Right lobe of liver (tissue), 4 donors: ENCODE results near the gene ROCK2.

Source experiments
- POLR2A ChIP-seq: fragments of 450-650 bp; IDR thresholded peaks from one replicate; pipeline ENCODE4 v1.6.1; 2017; ENCODE audit warnings: antibody characterized with exemption, mild to moderate bottlenecking
- TF ChIP-seq, protein P1 (sequence below), 4 donors: fragments of 200-600 bp in 3 of 4; fragments of 450-650 bp in 1 of 4; IDR thresholded peaks; one replicate each; pipeline versions ENCODE4 v1.5.1 to v1.8.0; 2016 to 2022; ENCODE audit warnings: antibody characterized with exemption in 4 of 4, mild to moderate bottlenecking in 2 of 4
- donor health status: DM: no; HTN: no; CAD: no.
- donor health status: DM: no; HTN: no; CAD: no.
- donor health status: DM: no; HTN: yes; CAD: no.

DNA sequence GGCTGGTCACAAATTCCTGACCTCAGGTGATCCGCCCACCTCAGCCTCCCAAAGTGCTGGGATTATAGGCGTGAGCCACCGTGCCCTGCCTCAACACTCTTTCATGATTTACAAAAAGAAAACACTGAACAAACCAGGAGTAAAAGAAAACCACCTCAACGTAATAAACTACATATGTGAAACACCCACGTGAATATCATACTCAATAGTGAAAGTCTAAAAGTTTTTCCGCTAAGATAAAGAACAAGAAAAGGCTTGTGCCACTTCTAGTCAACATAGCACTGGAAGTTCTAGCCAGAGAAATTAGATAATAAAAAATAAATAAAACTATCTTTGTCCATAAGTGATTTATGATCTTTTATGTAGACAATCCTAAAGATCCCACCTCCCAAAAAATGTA is 68.5 kb downstream of the ROCK2 start:
- TF ChIP-seq POLR2A: no peak
- TF ChIP-seq, protein P1, sequence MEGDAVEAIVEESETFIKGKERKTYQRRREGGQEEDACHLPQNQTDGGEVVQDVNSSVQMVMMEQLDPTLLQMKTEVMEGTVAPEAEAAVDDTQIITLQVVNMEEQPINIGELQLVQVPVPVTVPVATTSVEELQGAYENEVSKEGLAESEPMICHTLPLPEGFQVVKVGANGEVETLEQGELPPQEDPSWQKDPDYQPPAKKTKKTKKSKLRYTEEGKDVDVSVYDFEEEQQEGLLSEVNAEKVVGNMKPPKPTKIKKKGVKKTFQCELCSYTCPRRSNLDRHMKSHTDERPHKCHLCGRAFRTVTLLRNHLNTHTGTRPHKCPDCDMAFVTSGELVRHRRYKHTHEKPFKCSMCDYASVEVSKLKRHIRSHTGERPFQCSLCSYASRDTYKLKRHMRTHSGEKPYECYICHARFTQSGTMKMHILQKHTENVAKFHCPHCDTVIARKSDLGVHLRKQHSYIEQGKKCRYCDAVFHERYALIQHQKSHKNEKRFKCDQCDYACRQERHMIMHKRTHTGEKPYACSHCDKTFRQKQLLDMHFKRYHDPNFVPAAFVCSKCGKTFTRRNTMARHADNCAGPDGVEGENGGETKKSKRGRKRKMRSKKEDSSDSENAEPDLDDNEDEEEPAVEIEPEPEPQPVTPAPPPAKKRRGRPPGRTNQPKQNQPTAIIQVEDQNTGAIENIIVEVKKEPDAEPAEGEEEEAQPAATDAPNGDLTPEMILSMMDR (IDR thresholded peaks at IDR 0.05): no peak
